Subcutaneous adipose tissue (tissue), 4 donors: ENCODE results near the gene MMP20. TPM values are rescaled to one million over a fixed set of nuclear protein-coding genes. Genes with fewer than 3 reads are reported as not detected.

ENCODE experiments used
- total RNA-seq, 4 donors: library from RNA; depleted of rRNA; stranded (reverse); fragments of >200 nt; gene quantifications; one replicate each; pipeline ENCODE4 v1.1.0, GENCODE V29; 2016
- TF ChIP-seq, protein P1 (sequence below): fragments of 450-650 bp; IDR thresholded peaks from one replicate; pipeline ENCODE4 v1.5.1; 2016; ENCODE audit warnings: low read depth, mild to moderate bottlenecking, control low read depth, antibody characterized with exemption, moderate library complexity

MMP20 gene
- total RNA-seq, 4 donors from 2014 or later = not detected

DNA sequence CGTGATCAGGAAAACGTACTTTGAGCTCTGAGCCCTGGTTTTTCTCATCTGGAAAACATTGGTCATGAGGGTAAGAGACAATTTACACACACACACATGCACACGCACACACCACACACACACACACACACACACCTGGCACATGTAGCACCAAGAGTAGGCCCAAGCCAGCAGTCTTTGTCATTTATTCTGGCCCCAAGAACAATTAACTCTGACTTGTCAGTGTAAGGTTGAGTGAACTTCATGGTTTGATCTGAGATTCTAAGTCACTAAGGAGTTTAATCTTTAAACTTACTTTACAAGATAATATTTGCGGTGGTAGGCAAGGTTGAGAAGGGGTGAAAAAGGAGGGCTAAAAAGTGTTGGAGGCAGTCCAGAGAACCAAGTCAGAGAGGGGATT is 44.1 kb downstream of the MMP20 start:
- TF ChIP-seq, protein P1, sequence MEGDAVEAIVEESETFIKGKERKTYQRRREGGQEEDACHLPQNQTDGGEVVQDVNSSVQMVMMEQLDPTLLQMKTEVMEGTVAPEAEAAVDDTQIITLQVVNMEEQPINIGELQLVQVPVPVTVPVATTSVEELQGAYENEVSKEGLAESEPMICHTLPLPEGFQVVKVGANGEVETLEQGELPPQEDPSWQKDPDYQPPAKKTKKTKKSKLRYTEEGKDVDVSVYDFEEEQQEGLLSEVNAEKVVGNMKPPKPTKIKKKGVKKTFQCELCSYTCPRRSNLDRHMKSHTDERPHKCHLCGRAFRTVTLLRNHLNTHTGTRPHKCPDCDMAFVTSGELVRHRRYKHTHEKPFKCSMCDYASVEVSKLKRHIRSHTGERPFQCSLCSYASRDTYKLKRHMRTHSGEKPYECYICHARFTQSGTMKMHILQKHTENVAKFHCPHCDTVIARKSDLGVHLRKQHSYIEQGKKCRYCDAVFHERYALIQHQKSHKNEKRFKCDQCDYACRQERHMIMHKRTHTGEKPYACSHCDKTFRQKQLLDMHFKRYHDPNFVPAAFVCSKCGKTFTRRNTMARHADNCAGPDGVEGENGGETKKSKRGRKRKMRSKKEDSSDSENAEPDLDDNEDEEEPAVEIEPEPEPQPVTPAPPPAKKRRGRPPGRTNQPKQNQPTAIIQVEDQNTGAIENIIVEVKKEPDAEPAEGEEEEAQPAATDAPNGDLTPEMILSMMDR = no peak

DNA sequence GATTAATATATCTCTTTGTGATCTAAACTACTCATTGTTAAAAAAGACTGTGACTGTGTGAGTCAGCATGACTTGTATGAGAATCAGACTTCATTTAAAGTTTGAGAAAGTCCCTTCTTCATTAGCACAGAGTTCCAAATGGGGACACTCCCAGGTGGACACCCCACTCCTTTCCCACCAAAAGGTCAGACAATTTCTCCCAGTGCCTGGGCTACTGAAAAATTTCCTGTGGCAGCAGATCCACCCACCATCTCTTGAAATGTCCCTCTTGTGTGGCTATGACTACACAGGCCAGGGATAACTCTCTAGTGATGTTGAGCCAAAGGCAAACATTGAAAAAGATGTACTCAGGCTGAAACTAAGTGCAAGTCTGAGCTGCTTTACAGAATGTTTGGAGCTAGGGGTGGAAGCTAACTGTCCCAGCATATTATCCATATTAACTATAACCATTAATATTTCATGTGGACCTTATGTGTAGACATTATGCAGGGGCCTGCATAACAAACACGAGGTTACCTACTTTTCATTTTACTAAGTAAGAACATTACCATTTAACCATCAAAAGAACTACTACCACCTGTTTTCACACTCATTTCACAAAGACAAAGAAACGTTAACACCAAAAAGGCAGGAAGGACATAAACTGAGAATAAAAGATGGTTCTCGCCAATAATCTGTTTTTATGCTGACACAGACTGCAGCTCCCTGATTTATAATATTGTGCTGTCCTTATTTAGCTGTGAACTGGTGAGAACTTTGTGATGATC is 44.8 kb downstream of the MMP20 start:
- TF ChIP-seq, protein P1 = no peak

DNA sequence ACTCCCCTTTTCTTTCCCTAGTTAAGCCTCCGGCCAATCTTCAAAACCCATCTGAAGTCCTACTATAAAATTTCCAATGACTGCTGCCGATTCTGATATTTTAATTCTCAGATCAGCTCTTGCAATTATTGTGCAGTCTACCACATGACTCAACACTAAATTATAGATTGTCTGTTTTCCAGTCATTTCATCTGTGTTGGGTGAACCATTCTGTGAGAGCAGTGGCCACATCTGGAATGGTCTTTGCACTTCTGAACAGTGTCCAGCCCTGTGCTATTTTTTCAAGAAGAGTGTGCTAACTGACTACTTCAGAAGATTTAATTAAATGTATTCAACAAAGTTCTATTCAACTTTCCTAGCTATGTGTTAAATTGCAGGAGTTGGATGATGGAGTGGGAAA is 47.4 kb downstream of the MMP20 start:
- TF ChIP-seq, protein P1 = no peak

DNA sequence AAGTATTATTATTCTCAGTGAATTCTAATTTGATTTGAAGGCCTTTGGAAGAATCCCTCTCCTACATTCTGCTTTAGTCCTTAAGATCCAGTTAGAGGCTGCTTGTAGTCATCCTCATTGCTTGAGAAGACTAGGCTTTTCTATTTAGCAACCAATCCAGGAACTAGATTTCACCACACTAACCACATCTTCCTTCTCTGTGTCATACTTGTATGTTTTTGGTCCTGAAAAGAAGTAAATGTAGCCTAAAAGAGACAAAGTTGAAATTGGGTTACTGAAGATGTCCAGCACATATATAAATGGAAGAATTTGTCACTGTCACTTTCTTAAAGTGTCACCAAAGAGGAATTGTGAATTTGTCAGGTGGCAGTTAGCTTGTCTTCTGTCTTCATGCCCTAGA is 48.0 kb downstream of the MMP20 start:
- TF ChIP-seq, protein P1 = no peak

DNA sequence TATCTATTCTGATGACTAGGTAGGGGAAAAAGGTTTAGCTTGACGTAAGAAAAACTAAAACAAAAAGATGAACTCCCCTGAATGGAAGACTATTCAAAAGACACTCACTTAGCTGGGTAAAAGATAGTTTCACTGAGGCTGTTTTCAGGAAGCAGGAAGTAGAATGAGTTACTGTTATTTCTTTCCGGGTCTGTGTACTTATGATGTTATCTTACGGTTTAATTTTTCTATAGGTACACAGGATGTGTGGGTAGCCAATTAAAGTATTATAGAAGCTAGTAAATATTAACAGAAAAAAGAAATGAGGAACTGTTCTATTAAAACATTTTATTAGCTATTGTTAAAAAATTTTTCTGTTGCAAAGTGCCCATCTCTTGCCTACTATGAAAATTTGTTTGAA is 48.8 kb downstream of the MMP20 start:
- TF ChIP-seq, protein P1 = no peak

DNA sequence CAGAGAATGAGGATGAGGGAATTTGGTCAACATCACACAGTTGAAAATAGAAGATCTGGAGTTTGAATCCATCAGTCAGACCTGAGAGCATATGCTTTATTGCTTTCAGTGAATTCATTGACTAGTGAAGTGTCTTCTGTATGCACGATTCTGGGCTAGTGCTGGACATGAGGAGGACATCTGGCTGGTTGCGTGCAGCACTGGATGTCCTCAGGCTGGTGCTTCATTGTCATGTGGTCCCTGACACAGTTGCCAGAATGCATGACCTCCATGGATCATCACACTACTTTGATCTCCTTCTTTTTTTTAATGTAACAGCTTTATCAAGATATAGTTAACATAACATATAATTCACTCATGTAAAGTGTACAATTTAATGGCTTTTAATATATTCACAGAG is 50.1 kb downstream of the MMP20 start:
- TF ChIP-seq, protein P1 = no peak

DNA sequence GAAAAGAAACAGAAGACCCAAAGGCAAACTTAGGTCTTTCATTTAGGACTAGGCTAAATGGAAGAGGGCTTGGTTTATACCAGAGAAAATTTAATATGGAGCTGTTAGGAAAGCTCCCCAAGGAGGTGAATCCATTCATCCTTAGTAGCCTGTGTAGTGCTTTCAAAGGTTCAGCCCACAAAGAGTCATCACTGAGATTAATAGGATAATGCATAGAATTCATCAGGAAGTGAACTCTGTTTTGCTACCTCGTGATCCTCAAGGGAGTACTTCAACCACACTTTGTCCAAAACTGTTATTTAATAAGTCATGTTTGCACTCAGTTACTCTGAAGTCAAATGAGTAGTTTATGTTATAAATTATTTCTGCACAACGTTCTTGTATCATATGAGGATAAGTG is 51.3 kb downstream of the MMP20 start:
- TF ChIP-seq, protein P1 = no peak
